ENCODE measurements around the gene COX6B1.

Gene COX6B1

DNA sequence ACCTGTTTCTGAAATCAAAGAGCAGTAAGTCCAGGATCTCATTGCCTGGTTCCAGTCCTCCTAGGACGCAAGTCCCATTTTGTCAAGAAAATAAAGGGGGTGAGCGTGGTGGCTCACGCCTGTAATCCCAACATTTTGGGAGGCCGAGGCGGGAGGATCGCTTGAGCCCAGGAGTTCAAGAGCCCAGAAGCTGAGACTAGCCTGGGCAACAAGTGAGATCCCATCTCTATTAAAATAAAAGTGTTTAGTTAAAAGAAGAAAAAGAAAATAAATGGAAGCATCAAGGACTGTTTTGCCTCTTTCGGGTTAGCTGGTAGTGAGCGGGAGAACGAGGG lies 35.9 kb upstream of the COX6B1 start:
- no peak for DNase-seq (ENCODE audit: low read depth)
- peak overlapping the region; percentile 98 for H3K4me3 ChIP-seq (ENCODE audit: control insufficient read depth, low read depth, low read length)
- TF ChIP-seq, protein P1, sequence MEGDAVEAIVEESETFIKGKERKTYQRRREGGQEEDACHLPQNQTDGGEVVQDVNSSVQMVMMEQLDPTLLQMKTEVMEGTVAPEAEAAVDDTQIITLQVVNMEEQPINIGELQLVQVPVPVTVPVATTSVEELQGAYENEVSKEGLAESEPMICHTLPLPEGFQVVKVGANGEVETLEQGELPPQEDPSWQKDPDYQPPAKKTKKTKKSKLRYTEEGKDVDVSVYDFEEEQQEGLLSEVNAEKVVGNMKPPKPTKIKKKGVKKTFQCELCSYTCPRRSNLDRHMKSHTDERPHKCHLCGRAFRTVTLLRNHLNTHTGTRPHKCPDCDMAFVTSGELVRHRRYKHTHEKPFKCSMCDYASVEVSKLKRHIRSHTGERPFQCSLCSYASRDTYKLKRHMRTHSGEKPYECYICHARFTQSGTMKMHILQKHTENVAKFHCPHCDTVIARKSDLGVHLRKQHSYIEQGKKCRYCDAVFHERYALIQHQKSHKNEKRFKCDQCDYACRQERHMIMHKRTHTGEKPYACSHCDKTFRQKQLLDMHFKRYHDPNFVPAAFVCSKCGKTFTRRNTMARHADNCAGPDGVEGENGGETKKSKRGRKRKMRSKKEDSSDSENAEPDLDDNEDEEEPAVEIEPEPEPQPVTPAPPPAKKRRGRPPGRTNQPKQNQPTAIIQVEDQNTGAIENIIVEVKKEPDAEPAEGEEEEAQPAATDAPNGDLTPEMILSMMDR (IDR thresholded peaks at IDR 0.05; ENCODE audit: control insufficient read depth, insufficient read depth, low read depth, low read length, missing control alignments) = no peak

DNA sequence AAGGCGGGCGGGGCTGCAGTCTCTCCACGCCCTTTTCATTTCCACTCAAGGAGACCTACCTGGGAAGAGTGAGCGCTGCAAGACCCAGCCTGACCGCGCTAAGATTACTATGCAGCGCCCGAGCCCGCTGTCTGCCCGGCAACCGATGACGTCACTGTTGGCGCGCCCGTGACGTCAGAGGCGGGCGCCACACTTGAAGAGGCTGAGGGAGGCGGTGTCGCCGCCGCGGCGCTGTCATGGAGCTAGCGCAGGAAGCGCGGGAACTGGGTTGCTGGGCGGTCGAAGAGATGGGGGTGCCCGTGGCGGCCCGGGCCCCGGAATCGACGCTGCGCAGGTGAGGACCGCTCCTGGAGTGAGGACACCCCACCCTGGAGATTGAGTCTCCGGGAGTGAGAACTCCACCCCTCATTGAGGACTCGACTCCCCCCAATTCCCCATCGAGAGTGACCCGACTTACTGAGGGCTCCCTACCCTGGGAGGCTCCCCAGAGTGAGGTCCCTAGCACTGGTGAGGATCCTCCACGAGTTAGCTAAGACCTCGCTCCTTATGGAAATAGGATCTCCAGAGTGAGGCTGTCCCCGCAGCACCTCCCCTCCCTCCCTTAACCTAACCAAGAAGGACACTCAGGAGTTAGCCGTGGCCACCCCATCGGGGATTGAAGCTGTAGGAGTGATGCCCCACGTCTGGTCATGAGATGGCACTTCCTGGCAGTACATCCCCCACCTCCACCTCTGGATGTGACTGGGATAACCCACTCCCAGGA lies 35.4 kb upstream of the COX6B1 start, which contains the start of gene HAUS5:
TSS of gene HAUS5 (plus strand) at position 177 of the 763 bp plus-strand sequence. CDS start at position 237, 60 bp downstream.
- peak within 1 kb of the TSS; percentile 98 for H3K4me3 ChIP-seq (ENCODE audit: control insufficient read depth, low read depth, low read length)
- peak; percentile 34 for DNase-seq (ENCODE audit: low read depth)
- TF ChIP-seq, protein P1 (IDR thresholded peaks at IDR 0.05; ENCODE audit: control insufficient read depth, insufficient read depth, low read depth, low read length, missing control alignments) = no peak

GRCh38 chr19:35613574-35613973 lies 34.5 kb upstream of the COX6B1 start:
- TF ChIP-seq, protein P1 (IDR thresholded peaks at IDR 0.05; ENCODE audit: control insufficient read depth, insufficient read depth, low read depth, low read length, missing control alignments) = no peak
- DNase-seq (ENCODE audit: low read depth) = no peak
- no peak overlapping the region for H3K4me3 ChIP-seq (ENCODE audit: control insufficient read depth, low read depth, low read length)

GRCh38 chr19:35615036-35615435 lies 33.1 kb upstream of the COX6B1 start:
- TF ChIP-seq, protein P1 (IDR thresholded peaks at IDR 0.05; ENCODE audit: control insufficient read depth, insufficient read depth, low read depth, low read length, missing control alignments) = no peak

DNA sequence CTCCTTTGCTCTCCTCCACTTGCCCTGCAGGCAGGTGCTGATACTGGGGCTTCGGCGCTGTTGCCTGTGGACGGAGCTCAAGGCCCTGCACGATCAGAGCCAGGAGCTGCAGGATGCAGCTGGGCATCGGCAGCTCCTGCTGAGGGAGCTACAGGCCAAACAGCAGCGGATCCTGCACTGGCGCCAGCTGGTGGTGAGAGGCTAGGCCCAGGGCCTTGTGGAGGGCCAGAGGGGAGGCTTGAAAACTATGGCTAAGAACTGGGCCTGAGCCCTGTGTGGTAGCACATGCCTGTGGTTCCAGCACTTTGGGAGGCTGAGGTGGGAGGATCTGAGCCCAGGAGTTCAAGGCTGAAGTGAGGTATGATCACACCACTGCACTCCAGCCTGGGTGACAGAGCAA lies 29.3 kb upstream of the COX6B1 start:
- no peak overlapping the region for H3K4me3 ChIP-seq (ENCODE audit: control insufficient read depth, low read depth, low read length)

More at GRCh38 chr19:35615036-35615435, 33.1 kb upstream of the COX6B1 start:
- DNase-seq (ENCODE audit: low read depth) = no peak
- H3K4me3 ChIP-seq (ENCODE audit: control insufficient read depth, low read depth, low read length) = no peak overlapping the region

DNA sequence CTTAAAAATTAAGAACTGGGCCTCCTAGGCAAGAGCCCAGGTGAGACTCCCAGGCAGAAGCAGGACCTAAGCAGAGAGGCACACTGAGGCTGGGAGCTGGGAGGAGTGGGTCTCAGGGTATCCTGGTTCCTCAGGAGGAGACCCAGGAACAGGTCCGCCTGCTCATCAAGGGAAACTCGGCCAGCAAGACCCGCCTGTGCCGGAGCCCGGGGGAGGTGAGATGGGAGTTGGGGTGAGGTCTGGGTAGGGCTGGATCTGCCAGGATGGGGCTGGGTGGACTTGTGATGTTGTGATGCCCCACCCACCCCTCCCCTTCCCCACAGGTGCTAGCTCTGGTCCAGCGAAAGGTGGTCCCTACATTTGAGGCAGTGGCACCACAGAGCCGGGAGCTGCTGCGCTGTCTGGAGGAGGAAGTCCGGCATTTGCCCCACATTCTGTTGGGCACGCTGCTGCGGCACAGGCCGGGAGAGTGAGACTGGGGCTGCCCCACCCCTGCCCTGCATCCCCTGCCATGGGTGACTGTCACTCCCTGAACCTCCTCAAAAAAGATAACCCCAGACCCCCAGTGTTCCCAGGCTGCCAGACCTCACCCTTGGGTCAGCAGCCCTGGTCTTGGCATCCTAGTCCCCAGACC lies 28.7 kb upstream of the COX6B1 start:
- H3K4me3 ChIP-seq (ENCODE audit: control insufficient read depth, low read depth, low read length) = no peak overlapping the region
- TF ChIP-seq, protein P1 (IDR thresholded peaks at IDR 0.05; ENCODE audit: control insufficient read depth, insufficient read depth, low read depth, low read length, missing control alignments) = no peak
- no peak for DNase-seq (ENCODE audit: low read depth)

More for the DNA sequence above, 29.3 kb upstream of the COX6B1 start:
- no peak for DNase-seq (ENCODE audit: low read depth)
- TF ChIP-seq, protein P1 (IDR thresholded peaks at IDR 0.05; ENCODE audit: control insufficient read depth, insufficient read depth, low read depth, low read length, missing control alignments) = no peak

Measured in AG09309 (cell line).